Measurements from ENCODE around the gene KDM2B. TPM values are rescaled to one million over a fixed set of nuclear protein-coding genes. Genes with fewer than 3 reads are reported as not detected.
"Not testable (repeated sequence)": the region's sequence is repeated elsewhere in the genome, so short reads cannot be mapped to it uniquely, and the experiment has no call there.

The KDM2B gene
- total and polyA plus RNA-seq, 2 experiments from 2014 or later: 59.4 to 161 TPM

DNA sequence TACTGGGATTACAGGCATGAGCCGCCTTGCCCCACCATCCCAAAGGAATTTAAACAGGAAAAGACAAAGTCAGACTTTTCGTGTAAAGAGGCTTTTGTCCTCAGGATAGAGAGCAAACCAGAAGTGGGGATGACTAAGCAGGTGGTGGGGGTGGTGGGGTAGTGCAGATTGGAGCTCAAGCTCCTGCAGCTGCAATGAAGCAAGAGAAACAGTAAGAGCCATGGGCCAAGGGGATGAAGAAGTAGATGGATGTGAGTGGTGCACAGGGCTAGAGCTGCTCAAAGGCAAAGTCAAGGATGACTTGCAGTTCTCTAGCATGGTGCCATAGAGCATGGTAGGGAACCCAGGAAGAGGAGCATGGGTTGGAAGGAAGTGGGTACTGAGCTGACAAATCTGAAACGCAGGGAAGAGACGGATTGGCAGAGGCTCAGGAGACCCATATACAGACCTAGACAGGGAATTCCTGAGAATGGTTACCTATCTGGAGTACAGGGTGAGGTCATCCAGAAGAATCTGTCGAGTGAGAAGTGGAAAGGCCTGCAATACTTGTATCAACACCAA lies 192.3 kb downstream of the KDM2B start:
- Histone ChIP-seq H3K27ac (ENCODE audit: low read depth) (no peak overlapping the region), H4K20me1 (replicated peaks; ENCODE audit: insufficient read depth) (no peaks in the 10 kb centered on the region), H3K9me2 (ENCODE audit: insufficient read depth) (no peaks in the 10 kb centered on the region), H3K27me3 (ENCODE audit: insufficient read depth) (no peaks in the 10 kb centered on the region), H3K4me3 (no peak overlapping the region), H3F3A (replicated peaks; ENCODE audit: low read depth) (no peaks in the 10 kb centered on the region), H3K4me1 (ENCODE audit: insufficient read depth) (no peaks in the 10 kb centered on the region), H3K79me2 (replicated peaks; ENCODE audit: insufficient read depth) (no peaks in the 10 kb centered on the region), H2AFZ (peak overlapping the region; percentile 72), H3K4me2 (no peak overlapping the region), H3K36me3 (ENCODE audit: insufficient read depth) (no peaks in the 10 kb centered on the region)
- no peaks in the 10 kb centered on the region for H3K36me3 Mint-ChIP-seq (ENCODE audit: low read depth)
- no peaks in the 10 kb centered on the region for H3K9me3 Mint-ChIP-seq
- no peaks in the 10 kb centered on the region for H3K4me1 Mint-ChIP-seq
- TF ChIP-seq ETS1 (IDR thresholded peaks at IDR 0.05) (no peak), JUNB (IDR thresholded peaks at IDR 0.05; ENCODE audit: unreplicated experiment) (no peak), ZNF114 (CRISPR knock-in tag; IDR thresholded peaks at IDR 0.05) (no peak), EZH2 (IDR thresholded peaks at IDR 0.05; ENCODE audit: low read depth, unreplicated experiment) (no peak), CREB1 (CRISPR knock-in tag; IDR thresholded peaks at IDR 0.05; ENCODE audit: low read depth) (no peak), ZNF331 (CRISPR knock-in tag; IDR thresholded peaks at IDR 0.05; ENCODE audit: low read depth) (no peak), STAT1 (IDR thresholded peaks at IDR 0.05; ENCODE audit: unreplicated experiment) (no peak), ZNF462 (CRISPR knock-in tag; IDR thresholded peaks at IDR 0.05) (no peak)
- H3K4me3 Mint-ChIP-seq: no peak overlapping the region
- H3K27ac Mint-ChIP-seq: no peak overlapping the region
- ATAC-seq (no peak), DNase-seq (ENCODE audit: low spot score) (no peak)
- peaks cover 7% of the 10 kb centered on the region for H3K27me3 Mint-ChIP-seq (ENCODE audit: insufficient read depth, low read depth, poor library complexity)

DNA sequence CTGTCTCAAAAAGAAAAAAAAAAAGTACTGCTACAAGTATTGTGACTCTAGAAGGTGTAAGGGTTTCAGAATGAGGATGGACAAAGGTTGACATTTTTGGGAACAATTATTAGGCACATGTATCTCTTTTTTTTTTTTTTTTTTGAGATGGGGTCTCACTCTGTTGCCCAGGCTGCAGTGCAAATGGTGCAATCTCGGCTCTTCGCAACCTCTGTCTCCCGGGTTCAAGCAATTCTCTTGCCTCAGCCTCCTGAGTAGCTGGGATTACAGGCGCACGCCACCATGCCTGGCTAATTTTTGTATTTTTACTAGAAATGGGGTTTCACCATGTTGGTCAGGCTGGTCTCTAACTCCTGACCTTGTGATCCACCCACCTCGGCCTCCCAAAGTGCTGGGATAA lies 195.9 kb downstream of the KDM2B start:
- H3K79me2 ChIP-seq (replicated peaks; ENCODE audit: insufficient read depth); ATAC-seq; H3K9me3 Mint-ChIP-seq; H4K20me1 ChIP-seq (replicated peaks; ENCODE audit: insufficient read depth); H3K27ac ChIP-seq (ENCODE audit: low read depth); H3K36me3 Mint-ChIP-seq (ENCODE audit: low read depth); H3K4me1 ChIP-seq (ENCODE audit: insufficient read depth); H2AFZ ChIP-seq; H3K9me2 ChIP-seq (ENCODE audit: insufficient read depth); H3K4me2 ChIP-seq; H3K27me3 Mint-ChIP-seq (ENCODE audit: insufficient read depth, low read depth, poor library complexity); H3K36me3 ChIP-seq (ENCODE audit: insufficient read depth); H3K27ac Mint-ChIP-seq; H3K4me3 ChIP-seq; DNase-seq (ENCODE audit: low spot score); H3K27me3 ChIP-seq (ENCODE audit: insufficient read depth); H3F3A ChIP-seq (replicated peaks; ENCODE audit: low read depth); H3K4me3 Mint-ChIP-seq; H3K4me1 Mint-ChIP-seq: not testable (repeated sequence)

All from GM23338 (cell line).